GM12878 (cell line): ENCODE results near the gene RSPH1. TPM values are rescaled to one million over a fixed set of nuclear protein-coding genes. Genes with fewer than 3 reads are reported as not detected.

ENCODE experiments used
- ATAC-seq: fragments of 200-7000 bp; cut with Tn5 transposase; 3 replicates; pipeline ENCODE4 v1.9.1; 2020; ENCODE audit warnings: mild to moderate bottlenecking, moderate library complexity
- BruUV-seq: library from RNA; stranded (reverse); fragments of 400-500 nt; replicated peaks from 2 replicates; lab custom pipeline; 2021; lab: Mats Ljungman, UMichigan
- CTCF ChIA-PET: fragments of 300-600 bp; sonication (Branson Sonifier 250); formaldehyde crosslinking; extraction: SDS; loops from one replicate; lab custom pipeline; 2021; ENCODE audit warnings: inconsistent platforms; lab: Yijun Ruan, JAX
- POLR2A ChIA-PET: fragments of 350-600 bp; formaldehyde crosslinking; extraction: SDS; loops from one replicate; lab custom pipeline; 2021; ENCODE audit warnings: inconsistent platforms; lab: Charles Lee
- RAD21 ChIA-PET: fragments of 300-600 bp; sonication (Branson Sonifier 250); formaldehyde crosslinking; loops from one replicate; lab custom pipeline; 2023; ENCODE audit warnings: antibody characterized with exemption; ENCODE audit not compliant: unreplicated experiment; lab: Charles Lee
- SMC1A ChIA-PET: fragments of 300-600 bp; sonication (Branson Sonifier 250); formaldehyde crosslinking; loops from one replicate; lab custom pipeline; 2023; ENCODE audit not compliant: unreplicated experiment, uncharacterized antibody; lab: Charles Lee
- DNase-seq: peaks from one replicate; pipeline ENCODE4 v3.0.0-alpha.2; 2011; ENCODE audit warnings: low read depth, low spot score
- FAIRE-seq: peaks from 3 replicates; lab custom pipeline; 2011; peaks lifted over from hg19 to GRCh38; lab: Jason Lieb, UNC
- H2AFZ ChIP-seq: 2 replicates; pipeline ENCODE4 v1.6.0; 2011; ENCODE audit warnings: low read depth, low read length, control low read depth; ENCODE audit not compliant: control insufficient read depth
- H3K27ac ChIP-seq: 2 replicates; pipeline ENCODE4 v1.5.1; 2011; ENCODE audit warnings: control low read depth; ENCODE audit not compliant: control insufficient read depth, insufficient read depth
- H3K27me3 ChIP-seq, 2 experiments: replicated peaks in 1 of 2; 2 replicates each; pipeline versions ENCODE4 v1.6.0 to v1.6.1; 2011; ENCODE audit warnings: low read length in 1 of 2; ENCODE audit not compliant: control insufficient read depth in 2 of 2, insufficient read depth in 2 of 2
- H3K36me3 ChIP-seq, 2 experiments: 2 replicates each; pipeline ENCODE4 v1.5.1; 2011; ENCODE audit warnings: low read length in 1 of 2; ENCODE audit not compliant: control insufficient read depth in 2 of 2, insufficient read depth in 2 of 2
- H3K4me1 ChIP-seq: 2 replicates; pipeline ENCODE4 v1.6.1; 2011; ENCODE audit warnings: mild to moderate bottlenecking, low read length, moderate library complexity, mixed read lengths; ENCODE audit not compliant: control insufficient read depth, insufficient read depth
- H3K4me2 ChIP-seq: 2 replicates; pipeline ENCODE4 v1.6.0; 2011; ENCODE audit warnings: control low read depth; ENCODE audit not compliant: control insufficient read depth, insufficient read depth
- H3K4me3 ChIP-seq: fragments of 200-600 bp; sonication (generic); 2 replicates; pipeline ENCODE4 v1.5.1; 2016
- H3K79me2 ChIP-seq: 2 replicates; pipeline ENCODE4 v1.6.0; 2011; ENCODE audit warnings: low read length; ENCODE audit not compliant: control insufficient read depth, insufficient read depth
- H3K9ac ChIP-seq: 2 replicates; pipeline ENCODE4 v1.8.0; 2011; ENCODE audit warnings: low read length, control low read depth, mixed read lengths; ENCODE audit not compliant: control insufficient read depth, insufficient read depth
- H3K9me3 ChIP-seq: replicated peaks from 3 replicates; pipeline ENCODE4 v1.5.1; 2011; ENCODE audit warnings: mild to moderate bottlenecking, low read length; ENCODE audit not compliant: control insufficient read depth, insufficient read depth
- H4K20me1 ChIP-seq: 2 replicates; pipeline ENCODE4 v1.6.0; 2011; ENCODE audit not compliant: control insufficient read depth, insufficient read depth
- E2F4 ChIP-seq: IDR thresholded peaks from 2 replicates; pipeline ENCODE4 v1.6.1; 2012; ENCODE audit warnings: low read depth, low read length, improper control_type of control experiment
- E2F8 ChIP-seq: fragments of 450-650 bp; IDR thresholded peaks from 2 replicates; pipeline ENCODE4 v1.6.1; 2018; ENCODE audit warnings: mild to moderate bottlenecking, low read depth, moderate library complexity; ENCODE audit not compliant: partially characterized antibody
- KAT2A ChIP-seq: conservative IDR thresholded peaks from 2 replicates; pipeline ENCODE4 v1.6.1; 2011; ENCODE audit warnings: low read depth, low read length; ENCODE audit not compliant: control insufficient read depth
- MYC ChIP-seq: IDR thresholded peaks from 2 replicates; pipeline ENCODE4 v1.6.1; 2011; ENCODE audit warnings: mild to moderate bottlenecking, low read length, moderate library complexity, inconsistent platforms; ENCODE audit not compliant: insufficient read depth, insufficient replicate concordance, insufficient read length, severe bottlenecking
- RAD51 ChIP-seq: fragments of 450-650 bp; IDR thresholded peaks from 2 replicates; pipeline ENCODE4 v1.6.1; 2016; ENCODE audit warnings: moderate library complexity, mild to moderate bottlenecking, inconsistent platforms
- STAT3 ChIP-seq: IDR thresholded peaks from 2 replicates; pipeline ENCODE4 v1.6.1; 2011; ENCODE audit warnings: low read depth, low read length, improper control_type of control experiment
- TAF1 ChIP-seq: IDR thresholded peaks from 2 replicates; pipeline ENCODE4 v1.6.1; 2011; ENCODE audit warnings: mild to moderate bottlenecking, low read depth, low read length, borderline replicate concordance
- ZNF217 ChIP-seq: fragments of 450-650 bp; IDR thresholded peaks from 2 replicates; pipeline ENCODE4 v1.6.1; 2017; ENCODE audit warnings: antibody characterized with exemption, mild to moderate bottlenecking
- ZNF592 ChIP-seq: fragments of 450-650 bp; IDR thresholded peaks from 2 replicates; pipeline ENCODE4 v1.6.1; 2017; ENCODE audit warnings: mild to moderate bottlenecking, moderate library complexity
- WGBS: methylation state at CpG from one replicate; pipeline ENCODE4 v1.1.6; 2016; ENCODE audit warnings: low lambda C conversion rate; ENCODE audit not compliant: insufficient replicate concordance, insufficient coverage; ENCODE audit errors: missing lambda C conversion rate; 5-methylcytosine and 5-hydroxymethylcytosine counted together
- in situ Hi-C: fragments of 300-500 bp; cut with MboI; formaldehyde crosslinking; loops from 9 replicates; pipeline ENCODE4 v1.14.3; 2018; ENCODE audit warnings: mixed read lengths
- intact Hi-C: fragments of 100-400 bp; cut with micrococcal nuclease; formaldehyde crosslinking; loops from one replicate; pipeline ENCODE4 v1.14.2; 2022; ENCODE audit not compliant: unreplicated experiment
- polyA plus RNA-seq, 11 experiments: library from polyadenylated mRNA; depleted of rRNA in 4 of 11; unstranded in 6 of 11; stranded (reverse) in 5 of 11; fragments of >200 nt; fragmentation: Nextera tagmentation in 4 of 11; fragmentation: Illumina TruSeq in 1 of 11; extraction: Ambion mirVana in 4 of 11; extraction: Trizol in 1 of 11; gene quantifications; 1 replicate in 1 of 11; 2 replicates in 10 of 11; pipeline versions ENCODE4 v1.2.1 to v1.2.3, GENCODE V29; 2011 to 2016; ENCODE audit warnings: inconsistent platforms in 2 of 11, missing spikeins in 2 of 11, low read depth in 1 of 11
- total RNA-seq, 4 experiments: library from RNA; depleted of rRNA in 3 of 4; stranded (reverse); fragments of >200 nt in 3 of 4; fragmentation: Illumina TruSeq in 1 of 4; extraction: Trizol in 1 of 4; gene quantifications; 2 replicates each; pipeline versions ENCODE4 v1.2.1 to v1.2.3, GENCODE V29; 2013 to 2021

The RSPH1 gene
- total and polyA plus RNA-seq, 10 of the 15 experiments (the other 5 are each of a cell fraction or from before 2014, with no cell fraction given) = 0.11 to 1.4 (median 0.38) TPM

GRCh38 chr21:42481169-42481568 is 14.9 kb downstream of the RSPH1 start (continued):
- TF ChIP-seq ZNF217 = no peak

- WGBS = 89% methylated on average over 10 of the region's 10 CpGs
- BruUV-seq = no TSS peak
- TF ChIP-seq ZNF592 = no peak
- no peak for TF ChIP-seq E2F4
- no peak for TF ChIP-seq E2F8
- TF ChIP-seq RAD51 = no peak
- TF ChIP-seq STAT3 = no peak
- no peak for TF ChIP-seq KAT2A
- TF ChIP-seq TAF1 = no peak
- no peak for TF ChIP-seq MYC
- SMC1A ChIA-PET = interaction anchor here (1.4 kb wide), 1 partner anchor 13 kb away, joined by 4 read pairs; no protein-coding TSS in a partner anchor
- Histone ChIP-seq H3K79me2 (no peaks in the 10 kb centered on the region), H3K4me3 (no peak overlapping the region), H3K9ac (no peak overlapping the region), H4K20me1 (no peaks in the 10 kb centered on the region), H3K36me3 (no peaks in the 10 kb centered on the region), H3K9me3 (no peaks in the 10 kb centered on the region; the same call in 2 of the 3 replicates), H3K4me1 (peaks cover 29% of the 10 kb centered on the region), H2AFZ (no peak overlapping the region), H3K27ac (no peak overlapping the region), H3K27me3 (no peaks in the 10 kb centered on the region; a peak in 1 of 4 replicates), H3K4me2 (no peak overlapping the region)
- CTCF ChIA-PET = interaction anchor here (0.9 kb wide), 1 partner anchor 10 kb away, joined by 4 read pairs; no protein-coding TSS in a partner anchor
- ATAC-seq = no peak
- intact Hi-C loops = no loop called here
- no peak for FAIRE-seq
- RAD21 ChIA-PET = interaction anchor here (0.6 to 6.1 kb wide), 2 partner anchors 13 to 33 kb away, joined by 3 to 57 read pairs; partner anchors contain the start of gene SLC37A1
- POLR2A ChIA-PET = interaction anchor here (0.6 to 1.2 kb wide), 2 partner anchors 33 to 47 kb away, joined by 3 to 4 read pairs; partner anchors contain the start of gene SLC37A1
- DNase-seq = no peak
- in situ Hi-C loops = no loop called here
Observed at GRCh38 chr21:42480736-42481135, 15.3 kb downstream of the RSPH1 start.
